Measurements from ENCODE around the gene MFAP4.

MFAP4 gene, protein sequence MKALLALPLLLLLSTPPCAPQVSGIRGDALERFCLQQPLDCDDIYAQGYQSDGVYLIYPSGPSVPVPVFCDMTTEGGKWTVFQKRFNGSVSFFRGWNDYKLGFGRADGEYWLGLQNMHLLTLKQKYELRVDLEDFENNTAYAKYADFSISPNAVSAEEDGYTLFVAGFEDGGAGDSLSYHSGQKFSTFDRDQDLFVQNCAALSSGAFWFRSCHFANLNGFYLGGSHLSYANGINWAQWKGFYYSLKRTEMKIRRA

DNA sequence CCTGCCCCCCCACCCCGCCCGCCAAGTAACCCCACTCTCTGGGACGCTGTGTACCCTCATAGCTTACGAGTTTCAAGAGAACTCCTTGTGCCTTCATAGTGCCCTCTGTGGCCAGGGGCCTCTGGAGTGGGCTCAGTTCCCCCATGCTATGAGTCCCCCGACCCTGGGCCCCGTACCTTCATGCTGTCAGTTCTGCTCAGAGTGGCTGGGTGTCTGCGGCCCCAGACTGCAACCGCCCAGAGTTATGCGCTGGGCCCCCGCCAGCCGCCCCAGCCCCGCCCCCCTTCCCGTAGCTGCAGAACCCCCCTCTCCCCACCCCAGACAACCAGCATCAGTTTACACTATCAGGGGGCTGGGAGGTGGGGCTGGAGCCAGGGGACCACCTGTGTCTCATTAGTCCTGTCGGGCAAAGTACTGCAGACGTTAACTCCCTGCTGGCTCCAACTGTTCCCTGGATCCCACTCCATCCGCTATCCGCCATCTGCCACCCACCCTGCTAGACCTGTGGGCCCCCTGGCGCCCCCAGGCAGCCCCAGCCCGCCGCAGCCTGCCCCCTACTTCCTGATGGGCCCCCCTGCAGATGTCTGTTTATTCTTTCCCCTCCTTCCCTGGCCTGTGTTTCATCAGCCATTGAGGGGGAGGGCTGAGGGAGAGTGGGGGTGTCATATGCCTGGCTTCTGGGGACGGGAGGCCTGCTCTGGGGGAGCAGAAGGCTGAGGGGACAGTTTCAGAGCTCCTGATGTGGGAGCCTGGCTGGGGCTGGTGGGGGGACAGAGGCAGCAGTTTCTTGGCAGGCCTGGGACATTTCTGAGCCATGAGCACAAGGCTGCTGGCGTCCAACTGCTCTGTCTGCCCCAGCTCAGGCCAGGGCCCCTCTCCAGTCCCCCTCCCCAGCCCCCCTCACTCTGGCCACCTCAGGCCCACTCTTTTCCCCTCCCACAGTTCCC, at the start of gene MFAP4:
MFAP4 (minus strand) TSS at position 217 of the 947 bp plus-strand sequence; CDS start at position 182, 35 bp downstream.
- DNase-seq (ENCODE audit: low read depth) = no peak

DNA sequence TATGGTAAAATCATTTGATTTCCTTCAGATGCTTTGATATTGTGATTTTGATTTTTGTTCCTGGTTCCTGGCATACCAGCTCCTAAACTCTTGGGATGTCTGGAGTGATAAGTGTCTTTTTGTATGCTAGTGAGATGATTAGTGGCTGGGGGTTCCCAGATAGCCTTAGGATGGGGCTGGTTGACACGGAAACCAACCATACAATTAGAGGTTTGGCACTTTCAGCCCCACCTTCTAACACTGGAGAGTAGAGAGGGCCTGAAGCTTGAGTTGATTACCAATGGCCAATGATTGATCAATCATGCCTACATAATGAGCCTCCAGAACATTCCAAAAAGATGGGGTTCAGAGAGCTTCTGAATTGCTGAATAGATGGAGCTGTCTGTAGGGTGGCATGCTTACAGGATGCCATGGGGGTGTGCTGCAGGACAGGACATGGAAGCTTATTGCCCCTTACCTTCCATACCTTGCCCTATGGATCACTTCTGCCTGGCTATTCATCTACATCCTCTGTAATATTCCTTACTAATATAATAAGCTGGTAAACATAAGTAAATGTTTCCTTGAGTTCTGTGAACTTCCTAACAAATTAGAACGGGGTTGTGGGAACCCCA, 46.8 kb upstream of the MFAP4 start:
- no peak for DNase-seq (ENCODE audit: low read depth)

DNA sequence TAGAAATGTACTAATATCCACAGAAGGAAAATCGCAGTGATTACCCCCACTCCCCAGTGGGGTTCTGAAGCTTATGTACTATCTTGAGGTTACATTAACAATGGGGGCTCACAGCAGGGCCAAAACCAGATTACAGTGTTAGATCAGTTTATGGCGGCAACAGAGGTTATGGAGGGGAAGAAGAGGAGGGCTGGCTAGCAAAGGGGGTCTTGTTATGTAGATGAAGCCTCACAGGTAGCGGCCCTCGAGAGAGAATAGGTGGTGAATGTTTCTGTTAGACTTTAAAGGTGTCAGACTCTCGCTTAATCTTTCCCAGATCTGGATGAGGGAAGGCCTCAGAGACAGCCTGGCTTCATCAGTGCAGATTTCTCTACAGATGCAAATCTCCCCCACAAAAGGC, 46.3 kb upstream of the MFAP4 start:
- DNase-seq (ENCODE audit: low read depth) = no peak

DNA sequence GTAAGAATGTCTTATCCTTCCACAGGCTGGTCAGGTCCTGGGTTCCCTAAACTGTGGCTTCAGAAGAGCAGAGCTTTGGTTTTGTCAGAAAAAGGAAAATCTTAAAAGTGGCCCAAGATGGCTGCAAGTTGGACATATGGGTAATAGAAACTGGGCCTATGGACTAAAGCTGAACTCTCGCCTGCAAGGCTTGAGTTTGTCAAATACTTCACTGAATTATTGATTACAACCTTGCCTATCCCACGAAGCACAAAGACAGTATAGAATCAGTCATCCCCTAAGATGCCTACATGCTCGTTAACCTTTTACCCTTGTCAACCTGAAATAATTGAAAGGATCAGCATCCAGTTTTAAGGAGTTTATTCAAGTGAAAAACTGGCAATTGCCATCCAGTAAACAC, 44.7 kb upstream of the MFAP4 start:
- no peak for DNase-seq (ENCODE audit: low read depth)

DNA sequence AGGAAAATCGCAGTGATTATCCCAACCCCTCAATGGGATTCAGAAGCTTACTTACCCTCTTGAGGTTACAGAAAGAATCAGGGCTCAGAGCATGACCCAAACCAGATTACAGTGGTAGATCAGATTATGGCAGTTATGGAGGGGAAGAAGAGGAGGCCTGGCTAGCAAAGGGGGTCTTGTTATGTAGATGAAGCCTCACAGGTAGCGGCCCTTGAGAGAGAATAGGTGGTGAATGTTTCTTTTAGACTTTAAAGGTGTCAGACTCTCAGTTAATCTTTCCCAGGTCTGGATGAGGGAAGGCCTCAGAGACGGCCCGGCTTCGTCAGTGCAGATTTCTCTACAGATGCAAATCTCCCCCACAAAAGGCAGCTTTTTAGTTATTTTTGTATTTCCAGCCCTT, 39.6 kb upstream of the MFAP4 start:
- DNase-seq (ENCODE audit: low read depth) = no peak

DNA sequence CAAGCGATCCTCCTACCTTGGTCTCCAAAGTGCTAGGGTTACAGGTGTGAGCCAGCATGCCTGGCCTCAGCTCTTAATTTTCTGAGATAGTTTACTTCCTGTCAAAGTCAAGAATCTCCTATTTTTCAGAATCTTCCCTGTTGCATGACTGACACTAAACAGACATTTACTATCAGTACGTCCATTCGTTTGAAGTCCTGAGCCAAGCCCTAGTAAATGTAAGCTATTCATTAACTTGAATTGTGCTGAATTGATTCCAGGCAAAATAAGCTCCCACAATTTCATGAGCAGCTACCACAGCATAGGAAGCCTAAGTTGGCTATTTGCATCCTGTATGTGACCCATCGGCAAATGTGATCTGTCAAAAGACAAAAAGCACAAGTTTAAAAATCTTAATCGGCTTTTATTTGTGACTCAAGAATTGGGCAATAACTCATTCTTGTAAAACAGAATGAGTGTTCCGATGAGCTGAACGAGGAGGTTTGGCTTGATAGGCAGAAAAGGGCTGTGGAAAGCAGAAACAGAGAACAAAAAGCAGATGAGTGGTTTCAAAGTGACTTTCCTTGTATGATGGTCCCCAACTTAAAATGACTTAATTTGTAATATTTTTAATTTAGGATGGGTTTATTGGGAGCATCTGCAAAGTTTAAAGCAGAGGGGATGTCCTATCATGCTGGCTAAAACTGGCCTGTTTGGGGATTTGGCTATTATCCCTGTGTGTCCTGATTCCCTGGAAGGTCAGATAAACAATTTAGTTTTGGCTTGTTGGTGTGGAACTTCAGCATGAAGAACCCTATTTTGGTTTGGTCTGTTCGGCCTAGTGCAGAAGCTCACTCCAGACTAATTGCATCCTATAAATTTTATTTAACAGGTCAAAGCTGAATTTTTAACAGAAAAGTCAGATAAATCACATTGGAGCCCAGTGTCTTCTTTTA, 38.2 kb upstream of the MFAP4 start:
- DNase-seq (ENCODE audit: low read depth) = no peak

DNA sequence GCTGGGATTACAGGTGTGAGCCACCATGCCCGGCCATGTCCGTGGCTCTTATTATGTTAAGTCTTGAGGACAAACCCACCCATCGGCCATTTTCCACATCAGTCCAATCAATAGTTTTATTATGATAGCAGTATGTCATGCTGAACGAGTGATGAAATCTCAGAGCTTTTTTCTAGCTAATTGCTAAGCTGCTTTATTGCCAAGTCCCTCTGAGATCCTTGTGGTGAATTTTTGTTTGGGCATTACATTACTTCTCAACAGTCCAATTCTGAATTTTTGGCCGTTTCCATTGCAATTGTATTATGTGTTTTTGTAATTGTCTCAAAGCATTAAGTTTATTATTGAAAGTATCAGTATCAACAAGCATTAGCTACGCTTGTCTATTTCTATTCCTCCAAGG, 34.9 kb upstream of the MFAP4 start:
- DNase-seq (ENCODE audit: low read depth) = no peak

DNA sequence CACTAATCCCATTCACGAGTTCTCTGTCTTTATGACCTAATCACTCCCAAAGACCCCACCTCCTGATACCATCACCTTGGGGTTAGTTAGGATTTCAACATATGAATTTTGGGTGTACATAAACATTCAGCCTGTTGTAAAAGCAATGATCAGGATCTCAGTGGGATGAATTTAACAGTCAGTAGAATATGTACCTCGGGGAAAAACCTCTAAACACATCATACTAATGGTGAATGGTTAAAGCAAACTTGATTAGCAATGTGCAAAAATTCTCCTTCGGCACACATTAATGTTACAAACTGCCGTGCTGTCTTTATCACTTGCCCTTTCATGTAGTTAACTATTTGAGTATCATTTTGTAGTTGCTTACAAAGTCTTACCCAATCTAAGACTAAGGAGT, 34.2 kb upstream of the MFAP4 start:
- no peak for DNase-seq (ENCODE audit: low read depth)

DNA sequence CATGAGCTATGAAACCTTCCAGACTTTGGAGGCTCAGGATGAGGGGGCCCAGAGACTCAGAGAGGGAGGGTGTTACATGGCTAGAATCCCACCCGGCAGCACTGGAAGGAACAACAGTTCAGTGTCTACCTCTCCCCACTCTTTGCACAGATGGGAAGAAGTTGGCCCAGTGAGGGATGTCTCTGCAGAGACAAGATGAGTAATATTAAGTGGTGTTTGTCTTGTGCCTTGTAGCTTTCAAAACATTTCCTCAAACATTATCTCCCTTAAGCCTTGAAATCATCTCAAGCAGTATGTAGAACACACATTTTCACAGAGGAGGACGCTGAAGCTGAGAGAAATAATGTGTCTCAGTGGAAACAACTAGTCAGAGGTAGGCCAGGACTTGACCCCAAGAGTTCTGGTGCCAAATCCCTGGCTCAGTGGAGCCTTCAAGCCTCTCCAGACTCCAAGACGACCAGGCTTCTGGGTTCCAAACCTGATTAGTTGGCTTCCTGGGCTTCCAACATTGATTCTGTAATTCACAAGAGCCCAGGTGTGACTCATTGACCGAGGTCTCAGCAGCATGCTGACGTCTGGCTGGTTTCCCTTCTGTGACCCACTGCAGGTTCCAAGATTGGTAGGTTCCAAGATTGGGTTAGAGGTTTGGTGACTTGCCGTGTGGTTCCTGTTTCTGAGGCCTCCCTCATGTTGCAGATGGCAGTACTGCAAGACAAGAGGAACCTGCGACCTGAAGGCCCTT, 31.4 kb upstream of the MFAP4 start:
- DNase-seq (ENCODE audit: low read depth) = no peak

DNA sequence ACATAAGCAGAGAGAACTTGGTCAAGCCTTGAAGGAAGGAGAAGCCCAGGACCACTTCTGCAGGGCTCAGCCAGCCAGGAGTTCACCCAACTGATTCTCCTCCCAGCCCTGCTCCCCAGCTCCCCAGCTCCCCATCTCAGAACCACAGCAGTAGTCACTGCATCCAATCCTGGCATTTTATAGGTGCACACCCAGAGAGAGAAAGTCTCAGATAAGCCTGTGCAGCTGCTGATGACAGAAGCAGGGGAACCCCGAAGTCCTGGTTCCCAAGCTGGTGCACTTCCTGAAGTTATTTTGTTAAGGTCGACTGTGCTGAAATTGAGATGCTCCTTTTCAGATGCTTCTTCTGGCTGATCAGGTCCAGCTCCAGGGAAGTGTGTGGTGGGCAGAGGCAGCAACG, 30.6 kb upstream of the MFAP4 start:
- no peak for DNase-seq (ENCODE audit: low read depth)

DNA sequence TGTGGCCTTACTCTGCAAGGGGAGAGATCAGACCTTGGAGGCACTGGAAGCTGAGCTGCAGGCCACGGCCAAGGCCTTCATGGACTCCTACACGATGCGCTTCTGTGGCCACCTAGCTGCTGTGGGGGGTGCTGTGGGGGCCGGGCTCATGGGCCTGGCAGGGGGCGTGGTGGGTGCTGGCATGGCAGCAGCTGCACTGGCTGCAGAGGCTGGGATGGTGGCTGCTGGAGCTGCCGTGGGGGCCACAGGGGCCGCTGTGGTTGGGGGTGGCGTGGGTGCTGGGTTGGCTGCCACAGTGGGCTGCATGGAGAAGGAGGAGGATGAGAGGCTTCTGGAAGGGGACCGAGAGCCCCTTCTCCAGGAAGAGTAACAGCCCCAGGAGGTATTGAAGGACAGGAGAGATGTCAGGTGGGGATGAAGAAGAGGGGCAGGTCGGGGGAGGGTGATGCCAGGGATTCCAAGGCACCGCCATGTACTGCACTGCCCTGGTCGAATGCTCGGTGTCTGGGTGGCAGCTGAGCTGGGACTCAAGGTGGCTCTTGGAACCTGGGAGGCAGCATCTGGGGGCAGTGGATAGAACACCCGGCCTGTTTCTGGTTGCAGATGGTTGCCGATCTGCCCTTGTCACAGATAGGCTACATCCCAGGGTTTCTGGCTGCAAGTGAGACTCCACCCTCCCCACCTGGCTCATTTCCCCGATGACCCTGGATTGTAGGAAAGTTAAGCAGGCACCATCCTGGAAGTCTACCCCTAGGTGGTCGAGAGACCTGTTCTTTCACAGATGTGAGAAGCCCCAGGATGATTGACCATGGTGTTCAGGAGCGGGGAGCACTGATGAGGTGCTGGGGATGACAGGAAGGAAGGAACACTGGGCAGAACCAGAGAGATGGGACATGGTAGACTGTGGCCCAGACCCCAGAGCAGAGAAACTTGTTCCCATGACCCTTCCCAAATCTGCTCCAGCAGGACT, 29.1 kb upstream of the MFAP4 start:
- no peak for DNase-seq (ENCODE audit: low read depth)

DNA sequence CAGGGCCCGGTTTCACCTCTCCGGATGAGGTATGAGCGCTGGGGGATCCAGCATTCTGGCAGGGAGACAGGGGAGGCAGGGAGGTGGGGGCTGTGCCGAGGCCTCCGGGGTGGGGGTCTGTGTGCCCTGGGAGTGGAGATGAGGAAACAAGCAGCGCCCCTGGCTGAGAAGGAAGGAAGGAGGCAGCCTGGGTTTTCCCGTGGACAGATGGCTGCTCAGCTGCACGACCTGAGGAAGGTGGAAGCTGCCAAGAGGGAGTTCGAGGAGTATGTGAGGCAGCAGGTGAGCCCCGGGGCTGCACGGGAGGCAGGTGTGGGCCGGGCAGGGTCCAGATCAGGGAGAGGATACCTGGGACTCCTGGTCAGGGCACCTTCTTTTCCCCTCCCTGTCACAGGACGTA, 28.3 kb upstream of the MFAP4 start:
- no peak for DNase-seq (ENCODE audit: low read depth)

DNA sequence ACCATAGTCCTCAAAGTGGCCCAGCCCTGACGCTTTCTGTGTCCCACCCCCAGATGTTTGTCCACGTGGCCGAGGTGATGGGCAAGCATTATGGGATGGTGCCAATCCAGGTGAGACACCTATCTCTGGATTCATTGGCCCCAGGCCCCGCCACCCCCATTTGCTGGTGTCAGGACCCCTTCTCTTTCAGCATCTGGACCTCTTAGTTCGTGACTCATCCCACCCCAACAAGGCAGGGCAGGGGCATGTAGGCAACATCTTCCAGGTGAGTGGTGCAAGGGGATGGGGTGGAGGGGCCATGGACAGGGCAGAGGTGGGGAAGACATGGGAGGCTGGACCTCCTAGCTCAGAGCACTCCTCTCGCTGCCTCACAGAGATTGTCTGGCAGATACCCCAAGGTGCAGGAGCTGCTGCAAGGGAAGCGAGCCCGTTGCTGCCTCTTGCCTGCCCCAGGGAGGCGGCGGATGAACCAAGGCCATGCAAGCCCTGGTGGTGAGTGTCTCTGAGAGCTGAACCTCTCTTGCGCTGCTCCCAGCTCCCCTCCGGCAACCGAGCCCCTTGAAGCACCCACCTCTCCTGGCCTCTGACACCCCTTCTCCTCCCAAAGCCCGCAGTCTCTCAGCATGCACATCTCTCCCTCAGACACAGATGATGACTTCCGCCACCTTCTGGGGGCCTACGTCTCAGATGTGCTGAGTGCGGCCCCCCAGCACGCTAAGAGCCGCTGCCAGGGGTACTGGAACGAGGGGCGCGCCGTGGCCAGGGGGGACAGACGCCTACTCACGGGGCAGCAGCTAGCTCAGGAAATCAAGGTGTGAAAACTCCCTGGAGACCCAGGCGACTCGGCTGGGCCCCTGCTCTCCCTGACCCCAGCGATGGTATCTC, 27.6 kb upstream of the MFAP4 start:
- DNase-seq (ENCODE audit: low read depth) = no peak

DNA sequence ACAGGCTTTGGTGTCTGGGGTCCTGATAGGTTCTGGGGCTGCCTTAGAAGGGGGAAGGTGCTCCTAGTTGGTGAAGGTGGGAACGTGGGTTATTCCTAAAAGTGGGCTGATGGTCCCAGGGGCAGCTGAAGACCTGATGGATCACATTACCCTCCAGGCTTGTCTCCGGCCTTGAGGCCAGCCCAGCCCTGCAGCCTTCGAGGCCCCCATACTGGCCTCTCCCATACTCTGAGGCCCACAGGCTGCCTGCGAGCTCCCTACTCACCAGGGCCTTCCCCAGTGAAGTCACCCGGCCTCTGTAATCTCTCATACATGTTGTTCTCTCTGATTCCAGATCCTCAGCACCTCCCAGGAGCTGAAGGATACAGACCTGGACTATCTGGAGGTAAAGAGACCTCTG, 26.8 kb upstream of the MFAP4 start:
- DNase-seq (ENCODE audit: low read depth) = no peak

DNA sequence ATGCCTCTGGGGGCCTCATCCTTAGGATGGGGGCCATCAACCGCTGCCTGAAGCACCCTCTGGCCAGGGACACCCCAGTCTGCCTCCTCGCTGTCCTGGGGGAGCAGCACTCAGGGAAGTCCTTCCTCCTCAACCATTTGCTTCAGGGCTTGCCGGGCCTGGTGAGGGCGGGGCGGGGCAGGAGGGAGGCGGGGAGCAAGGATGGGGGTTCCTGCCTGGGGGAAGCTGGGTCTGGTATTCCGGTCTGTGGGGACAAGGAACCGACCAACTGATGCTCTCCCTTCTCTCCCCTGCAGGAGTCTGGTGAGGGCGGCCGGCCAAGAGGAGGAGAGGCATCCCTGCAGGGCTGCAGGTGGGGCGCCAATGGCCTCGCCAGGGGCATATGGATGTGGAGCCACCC, 26.0 kb upstream of the MFAP4 start:
- no peak for DNase-seq (ENCODE audit: low read depth)

DNA sequence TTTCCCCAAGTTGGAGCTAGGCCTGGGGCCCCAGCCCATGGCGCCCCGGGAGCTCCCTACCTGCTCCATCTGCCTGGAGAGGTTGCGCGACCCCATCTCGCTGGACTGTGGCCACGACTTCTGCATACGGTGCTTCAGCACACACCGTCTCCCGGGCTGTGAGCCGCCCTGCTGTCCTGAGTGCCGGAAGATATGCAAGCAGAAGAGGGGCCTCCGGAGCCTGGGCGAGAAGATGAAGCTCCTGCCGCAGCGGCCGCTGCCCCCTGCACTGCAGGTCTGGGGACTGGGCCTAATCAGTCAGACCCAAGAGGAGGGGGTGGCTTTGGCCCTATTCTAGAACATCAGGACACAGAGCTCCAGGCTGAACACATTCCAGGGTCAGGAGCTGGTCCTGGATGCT, 25.5 kb upstream of the MFAP4 start:
- no peak for DNase-seq (ENCODE audit: low read depth)

DNA sequence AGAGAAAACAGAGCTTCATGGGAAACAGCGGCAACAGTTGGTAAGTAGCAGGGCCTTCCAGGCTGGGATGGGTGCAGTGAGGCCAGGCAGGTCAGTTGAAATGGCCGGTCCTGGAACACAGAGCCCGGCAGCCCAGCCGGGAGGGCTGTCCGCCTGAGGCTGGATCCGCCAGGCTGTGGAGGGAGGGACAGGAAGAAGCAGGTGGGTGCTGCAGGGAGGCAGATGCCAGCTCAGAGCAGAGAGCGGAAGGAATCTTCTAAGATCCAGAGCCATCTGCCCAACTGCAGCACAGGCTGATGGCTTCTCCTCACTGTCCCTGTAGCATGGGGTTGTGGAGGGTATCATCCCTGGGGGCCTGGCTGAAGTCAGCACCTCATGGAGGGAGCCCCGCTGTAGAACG, 24.6 kb upstream of the MFAP4 start:
- no peak for DNase-seq (ENCODE audit: low read depth)

DNA sequence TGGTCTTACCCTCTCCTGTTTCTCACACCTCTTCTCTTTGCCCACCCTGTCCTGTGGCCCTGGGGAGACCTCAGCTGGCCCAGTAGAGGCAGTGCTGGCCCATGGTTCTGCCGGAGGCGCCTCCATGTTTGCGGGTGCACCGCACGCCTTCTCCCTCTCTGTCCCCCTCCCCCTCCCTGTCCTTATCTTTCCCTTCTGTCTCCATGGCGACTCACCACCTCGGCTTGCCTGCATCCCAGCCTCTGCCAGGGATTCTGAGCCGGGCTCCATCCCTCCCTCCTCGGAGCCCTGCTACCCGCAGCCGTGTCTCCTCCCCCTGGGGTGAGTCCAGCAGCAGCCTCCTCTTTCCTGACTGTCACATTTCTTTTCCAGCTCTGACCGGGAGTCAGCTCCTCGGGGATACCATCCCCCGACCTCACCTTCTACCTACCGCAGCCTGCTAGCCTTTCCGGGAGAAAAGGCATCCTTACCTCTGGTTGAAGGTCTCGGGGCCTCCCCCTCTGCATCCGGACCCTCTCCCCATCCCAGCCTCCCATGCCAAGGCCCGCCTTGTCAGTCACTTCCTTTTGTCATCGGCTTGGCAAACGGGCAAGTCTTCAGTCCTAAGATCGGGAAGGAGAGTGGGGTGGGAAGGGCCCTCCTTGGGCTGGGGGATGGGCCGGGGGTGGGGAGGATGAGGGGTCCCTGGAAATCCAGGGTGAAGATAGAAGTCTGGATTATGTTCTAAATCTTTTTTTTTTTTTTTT, 24.1 kb upstream of the MFAP4 start, which contains the start of gene RNF112:
RNF112 (plus strand) TSS at position 358 of the 746 bp plus-strand sequence; CDS start at position 535, 177 bp downstream.
- DNase-seq (ENCODE audit: low read depth) = no peak

Measured in T-helper 22 cell (primary cell).